Measurements from ENCODE around the gene GRN.

The GRN gene

GRCh38 chr17:44372036-44372435 lies 26.9 kb downstream of the GRN start:
- no peak overlapping the region for H2AK5ac ChIP-seq (ENCODE audit: low read length)
- H3K4me1 ChIP-seq (ENCODE audit: control insufficient read depth in 1 of 2, insufficient read depth in 2 of 2, low read length in 2 of 2): peaks cover 10 to 12% of the 10 kb centered on the region in 2 experiments
- no peak overlapping the region for H3K18ac ChIP-seq (ENCODE audit: low read length)
- no peak overlapping the region for H2BK12ac ChIP-seq (ENCODE audit: low read length)
- no peak overlapping the region for H3K23ac ChIP-seq (ENCODE audit: low read length)
- H4K91ac ChIP-seq (ENCODE audit: low read depth, low read length): no peak overlapping the region
- no peak overlapping the region for H2AFZ ChIP-seq (ENCODE audit: insufficient read depth, low read length, poor library complexity)
- H3K79me2 ChIP-seq (ENCODE audit: control insufficient read depth, insufficient read depth, low read length, poor library complexity): peaks cover 2% of the 10 kb centered on the region
- H3K27me3 ChIP-seq (ENCODE audit: insufficient read depth, low read length): no peaks in the 10 kb centered on the region
- H3K4ac ChIP-seq (ENCODE audit: low read depth, low read length): no peak overlapping the region
- H4K12ac ChIP-seq (ENCODE audit: low read depth, low read length): no peak overlapping the region
- no peak overlapping the region for H3K14ac ChIP-seq (ENCODE audit: low read length)
- no peak overlapping the region for H3K4me3 ChIP-seq (ENCODE audit: low read depth, low read length)
- no peak overlapping the region for H2BK120ac ChIP-seq (ENCODE audit: insufficient read depth, low read length, poor library complexity)
- no CpG with 5 or more reads among the region's 10 CpGs for WGBS (ENCODE audit: extremely low coverage, insufficient coverage, insufficient read length)
- H2BK5ac ChIP-seq (ENCODE audit: low read depth, low read length, poor library complexity): no peak overlapping the region
- H3K79me1 ChIP-seq (ENCODE audit: low read length): no peaks in the 10 kb centered on the region
- no peak overlapping the region for H3K4me2 ChIP-seq (ENCODE audit: low read length)
- no peaks in the 10 kb centered on the region for H3K36me3 ChIP-seq (ENCODE audit: control insufficient read depth in 1 of 2, insufficient read depth in 2 of 2, low read length in 2 of 2)
- no peak overlapping the region for H3K9ac ChIP-seq (ENCODE audit: low read length)
- no peak for DNase-seq
- H4K8ac ChIP-seq (ENCODE audit: low read depth, low read length): no peak overlapping the region
- H3K9me3 ChIP-seq (ENCODE audit: insufficient read depth, low read depth, low read length): no peaks in the 10 kb centered on the region
- no peak overlapping the region for H3K27ac ChIP-seq (ENCODE audit: low read depth, low read length)

- Histone ChIP-seq H2BK5ac (ENCODE audit: low read depth, low read length, poor library complexity) (no peak overlapping the region), H2AFZ (ENCODE audit: insufficient read depth, low read length, poor library complexity) (no peak overlapping the region), H3K9me3 (ENCODE audit: insufficient read depth, low read depth, low read length) (peaks cover 3% of the 10 kb centered on the region), H3K27ac (ENCODE audit: low read depth, low read length) (no peak overlapping the region), H3K79me2 (ENCODE audit: control insufficient read depth, insufficient read depth, low read length, poor library complexity) (peaks cover 2% of the 10 kb centered on the region), H3K4me2 (ENCODE audit: low read length) (no peak overlapping the region), H4K8ac (ENCODE audit: low read depth, low read length) (peak overlapping the region; percentile 31), H2BK120ac (ENCODE audit: insufficient read depth, low read length, poor library complexity) (no peak overlapping the region), H3K14ac (ENCODE audit: low read length) (no peak overlapping the region), H2BK12ac (ENCODE audit: low read length) (peak overlapping the region; percentile 16), H3K4ac (ENCODE audit: low read depth, low read length) (no peak overlapping the region), H3K18ac (ENCODE audit: low read length) (no peak overlapping the region), H3K4me1 (ENCODE audit: control insufficient read depth in 1 of 2, insufficient read depth in 2 of 2, low read length in 2 of 2) (peaks cover 10 to 12% of the 10 kb centered on the region in 2 experiments), H2AK5ac (ENCODE audit: low read length) (no peak overlapping the region), H3K27me3 (ENCODE audit: insufficient read depth, low read length) (no peaks in the 10 kb centered on the region), H3K4me3 (ENCODE audit: low read depth, low read length) (no peak overlapping the region), H3K79me1 (ENCODE audit: low read length) (no peaks in the 10 kb centered on the region), H4K12ac (ENCODE audit: low read depth, low read length) (no peak overlapping the region), H3K9ac (ENCODE audit: low read length) (no peak overlapping the region), H3K36me3 (ENCODE audit: control insufficient read depth in 1 of 2, insufficient read depth in 2 of 2, low read length in 2 of 2) (no peaks in the 10 kb centered on the region), H3K23ac (ENCODE audit: low read length) (no peak overlapping the region), H4K91ac (ENCODE audit: low read depth, low read length) (no peak overlapping the region)
- DNase-seq: no peak
- no CpG with 5 or more reads among the region's 31 CpGs for WGBS (ENCODE audit: extremely low coverage, insufficient coverage, insufficient read length)
These were observed 29.4 kb downstream of the GRN start for GRCh38 chr17:44374306-44375195.

GRCh38 chr17:44375196-44376017 lies 30.3 kb downstream of the GRN start:
- Histone ChIP-seq H2BK5ac (ENCODE audit: low read depth, low read length, poor library complexity) (no peak overlapping the region), H3K14ac (ENCODE audit: low read length) (no peak overlapping the region), H4K91ac (ENCODE audit: low read depth, low read length) (no peak overlapping the region), H3K9ac (ENCODE audit: low read length) (no peak overlapping the region), H2BK12ac (ENCODE audit: low read length) (no peak overlapping the region), H2AK5ac (ENCODE audit: low read length) (no peak overlapping the region), H3K23ac (ENCODE audit: low read length) (no peak overlapping the region), H3K4ac (ENCODE audit: low read depth, low read length) (no peak overlapping the region), H3K9me3 (ENCODE audit: insufficient read depth, low read depth, low read length) (peaks cover 3% of the 10 kb centered on the region), H3K4me1 (ENCODE audit: control insufficient read depth in 1 of 2, insufficient read depth in 2 of 2, low read length in 2 of 2) (peaks cover 10 to 12% of the 10 kb centered on the region in 2 experiments), H3K18ac (ENCODE audit: low read length) (no peak overlapping the region), H2AFZ (ENCODE audit: insufficient read depth, low read length, poor library complexity) (no peak overlapping the region), H3K27me3 (ENCODE audit: insufficient read depth, low read length) (no peaks in the 10 kb centered on the region), H3K4me2 (ENCODE audit: low read length) (no peak overlapping the region), H3K4me3 (ENCODE audit: low read depth, low read length) (no peak overlapping the region), H3K79me2 (ENCODE audit: control insufficient read depth, insufficient read depth, low read length, poor library complexity) (peaks cover 2% of the 10 kb centered on the region), H2BK120ac (ENCODE audit: insufficient read depth, low read length, poor library complexity) (no peak overlapping the region), H3K79me1 (ENCODE audit: low read length) (no peaks in the 10 kb centered on the region), H3K36me3 (ENCODE audit: control insufficient read depth in 1 of 2, insufficient read depth in 2 of 2, low read length in 2 of 2) (no peaks in the 10 kb centered on the region), H4K12ac (ENCODE audit: low read depth, low read length) (peak overlapping the region; percentile 20), H3K27ac (ENCODE audit: low read depth, low read length) (no peak overlapping the region), H4K8ac (ENCODE audit: low read depth, low read length) (no peak overlapping the region)
- no CpG with 5 or more reads among the region's 22 CpGs for WGBS (ENCODE audit: extremely low coverage, insufficient coverage, insufficient read length)
- DNase-seq: no peak

- no peak overlapping the region for H4K91ac ChIP-seq (ENCODE audit: low read depth, low read length)
- peaks cover 2% of the 10 kb centered on the region for H3K79me2 ChIP-seq (ENCODE audit: control insufficient read depth, insufficient read depth, low read length, poor library complexity)
- peaks cover 10 to 12% of the 10 kb centered on the region in 2 experiments for H3K4me1 ChIP-seq (ENCODE audit: control insufficient read depth in 1 of 2, insufficient read depth in 2 of 2, low read length in 2 of 2)
- H3K79me1 ChIP-seq (ENCODE audit: low read length): no peaks in the 10 kb centered on the region
- no peak for DNase-seq
- no peak overlapping the region for H2AK5ac ChIP-seq (ENCODE audit: low read length)
- no peak overlapping the region for H3K23ac ChIP-seq (ENCODE audit: low read length)
- no peak overlapping the region for H3K18ac ChIP-seq (ENCODE audit: low read length)
- no peak overlapping the region for H2BK5ac ChIP-seq (ENCODE audit: low read depth, low read length, poor library complexity)
- peaks cover 3% of the 10 kb centered on the region for H3K9me3 ChIP-seq (ENCODE audit: insufficient read depth, low read depth, low read length)
- no peak overlapping the region for H3K27ac ChIP-seq (ENCODE audit: low read depth, low read length)
- no peak overlapping the region for H4K12ac ChIP-seq (ENCODE audit: low read depth, low read length)
- no peak overlapping the region for H3K9ac ChIP-seq (ENCODE audit: low read length)
- no peak overlapping the region for H3K14ac ChIP-seq (ENCODE audit: low read length)
- H3K27me3 ChIP-seq (ENCODE audit: insufficient read depth, low read length): no peaks in the 10 kb centered on the region
- H2AFZ ChIP-seq (ENCODE audit: insufficient read depth, low read length, poor library complexity): no peak overlapping the region
- no peak overlapping the region for H3K4me3 ChIP-seq (ENCODE audit: low read depth, low read length)
- WGBS (ENCODE audit: extremely low coverage, insufficient coverage, insufficient read length): no CpG with 5 or more reads among the region's 5 CpGs
- no peak overlapping the region for H3K4ac ChIP-seq (ENCODE audit: low read depth, low read length)
- no peak overlapping the region for H4K8ac ChIP-seq (ENCODE audit: low read depth, low read length)
- no peak overlapping the region for H3K4me2 ChIP-seq (ENCODE audit: low read length)
- H2BK12ac ChIP-seq (ENCODE audit: low read length): no peak overlapping the region
- H3K36me3 ChIP-seq (ENCODE audit: control insufficient read depth in 1 of 2, insufficient read depth in 2 of 2, low read length in 2 of 2): no peaks in the 10 kb centered on the region
- no peak overlapping the region for H2BK120ac ChIP-seq (ENCODE audit: insufficient read depth, low read length, poor library complexity)
These were observed 31.0 kb downstream of the GRN start for GRCh38 chr17:44376124-44376523.
